C1 segment of cervical spinal cord (tissue), 14 donors: ENCODE data around the gene SLK.

ENCODE experiments used
- DNase-seq, 14 donors: peaks; one replicate each; lab custom pipeline; 2025; lab: John Stamatoyannopoulos, UW

The SLK gene

GRCh38 chr10:104049504-104050250 lies 82.7 kb downstream of the SLK start:
- no peak for DNase-seq

GRCh38 chr10:104052431-104052830 lies 85.5 kb downstream of the SLK start:
- DNase-seq: no peak

DNA sequence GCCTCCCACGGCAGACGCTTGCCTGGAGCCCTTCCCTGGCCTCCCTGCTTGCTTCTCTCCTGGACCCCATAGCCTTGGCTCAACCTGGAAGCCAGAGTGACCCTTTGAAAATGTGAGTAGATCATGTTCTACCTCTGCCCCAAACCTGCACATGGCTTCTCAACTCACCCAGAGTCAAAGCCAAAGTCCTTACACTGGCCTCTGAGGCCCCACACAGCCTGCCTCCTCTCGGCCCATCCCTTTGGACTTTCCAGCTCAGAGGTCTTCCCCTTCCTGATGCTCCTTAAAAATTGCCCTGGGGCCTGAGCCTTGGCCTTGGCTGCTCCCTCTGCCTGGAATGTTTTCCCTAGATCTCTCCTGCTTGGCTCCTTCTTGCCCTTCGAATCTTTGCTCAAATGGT lies 86.3 kb downstream of the SLK start:
- no peak for DNase-seq

GRCh38 chr10:104054430-104054829 lies 87.5 kb downstream of the SLK start:
- no peak for DNase-seq

GRCh38 chr10:104056619-104057273 lies 89.8 kb downstream of the SLK start:
- DNase-seq: no peak

DNA sequence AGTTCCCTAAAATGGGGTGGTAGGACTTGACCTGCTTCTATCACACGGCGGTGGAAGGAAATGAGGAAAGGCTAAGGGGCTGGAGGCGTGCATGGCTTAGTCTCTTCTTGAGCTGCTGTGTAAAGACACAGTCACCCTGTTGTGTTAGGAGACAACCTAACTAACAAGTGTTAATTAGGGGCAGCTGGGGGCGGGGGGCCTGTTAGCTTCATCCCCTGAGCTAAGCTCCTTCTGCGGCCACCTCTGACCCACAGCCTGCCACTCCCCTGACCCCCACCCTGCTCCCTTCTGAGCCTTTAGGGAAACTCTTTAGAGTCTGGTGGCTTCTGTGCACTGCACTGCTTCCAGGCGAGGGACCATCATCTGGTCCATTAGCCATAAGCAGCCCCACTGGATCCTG lies 90.8 kb downstream of the SLK start:
- DNase-seq: no peak

DNA sequence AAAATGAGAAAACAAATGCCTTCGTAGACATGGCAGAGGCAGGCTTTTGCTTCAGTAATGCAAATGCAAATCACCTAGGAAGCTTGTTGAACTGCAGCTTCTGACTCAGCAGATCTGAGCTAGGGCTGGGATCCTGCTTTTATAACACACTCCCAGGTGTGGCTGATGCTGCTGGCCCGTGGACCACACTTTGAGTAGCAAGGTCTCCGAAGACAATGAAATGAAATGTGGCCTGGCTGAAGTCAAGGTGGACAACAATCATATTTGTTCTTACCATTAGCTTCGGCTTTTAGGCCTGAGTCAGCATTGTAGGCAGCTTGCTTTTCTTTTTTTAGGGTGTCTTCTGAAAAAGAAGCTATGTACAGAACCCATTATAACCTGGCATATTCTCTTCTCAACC lies 92.4 kb downstream of the SLK start:
- no peak for DNase-seq

GRCh38 chr10:104061196-104061595 lies 94.3 kb downstream of the SLK start:
- no peak for DNase-seq

GRCh38 chr10:104065748-104066147 lies 98.8 kb downstream of the SLK start:
- DNase-seq: no peak

- DNase-seq: no peak
These were observed 100.0 kb downstream of the SLK start for GRCh38 chr10:104066945-104067344.

GRCh38 chr10:104067525-104067924 lies 100.6 kb downstream of the SLK start:
- no peak for DNase-seq

GRCh38 chr10:104069613-104070012 lies 102.7 kb downstream of the SLK start:
- no peak for DNase-seq

DNA sequence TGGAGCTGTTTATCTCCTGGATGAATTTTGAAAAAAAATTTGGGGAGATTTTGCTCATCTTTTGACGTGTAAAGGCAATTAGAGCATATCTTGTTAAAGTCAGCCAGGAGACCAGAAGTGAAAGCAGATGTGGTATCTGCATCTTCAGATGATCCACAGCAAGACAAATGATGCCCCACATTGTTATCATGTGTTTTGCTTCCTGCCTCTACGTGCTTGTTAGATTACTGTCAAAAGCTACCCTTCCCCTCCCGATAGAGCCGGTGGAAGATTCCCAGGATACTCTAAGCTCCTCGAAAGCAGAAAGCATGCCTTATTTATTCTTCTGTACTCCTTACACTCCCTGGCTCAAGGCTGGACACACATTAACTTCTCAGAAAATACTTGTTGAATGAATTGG lies 105.8 kb downstream of the SLK start:
- no peak for DNase-seq

DNA sequence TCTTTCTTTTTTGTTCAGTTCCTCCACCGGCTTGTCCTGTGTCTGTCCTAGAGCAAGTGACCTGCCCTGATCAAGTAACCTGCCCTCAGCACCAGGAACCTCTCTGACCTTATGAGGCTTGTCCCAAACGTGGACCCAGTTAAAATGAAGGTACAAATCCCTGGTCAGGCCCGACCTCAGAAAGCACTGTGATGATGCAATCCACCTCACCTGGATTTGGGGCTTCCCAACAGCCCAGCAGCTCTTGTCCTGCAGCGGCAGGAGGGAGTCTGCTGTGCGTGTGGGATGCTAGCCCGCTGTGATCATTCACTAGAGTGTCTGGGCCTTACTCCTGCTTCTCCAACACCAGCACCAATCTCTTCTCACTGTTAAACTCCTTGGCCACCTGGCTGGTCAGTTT lies 107.6 kb downstream of the SLK start:
- DNase-seq: no peak

GRCh38 chr10:104076743-104077160 lies 109.8 kb downstream of the SLK start:
- DNase-seq: peak in 10 of 14 donors; percentile 13 to 73 (median 44)

DNA sequence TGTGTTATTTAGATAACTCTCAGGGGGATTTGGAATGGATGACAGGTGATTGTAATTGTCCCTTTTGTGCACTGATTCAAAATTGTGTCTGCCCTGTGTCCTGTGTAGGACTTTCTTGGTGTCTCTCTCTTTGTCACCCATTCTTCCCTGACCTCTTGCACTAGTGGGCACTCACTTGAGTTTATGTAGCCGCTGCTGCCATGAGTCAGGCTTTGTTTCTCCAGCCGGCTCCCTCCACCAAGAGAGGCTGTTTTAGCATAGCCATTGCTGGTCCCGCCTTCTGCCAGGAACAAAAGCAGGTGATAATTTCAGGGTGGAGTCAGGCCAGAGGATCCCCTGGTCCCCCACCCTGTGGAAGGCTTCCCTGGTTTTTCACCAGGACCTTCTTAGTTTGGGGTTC lies 110.3 kb downstream of the SLK start:
- DNase-seq: peak in 2 of 14 donors; percentile 11 to 17

- DNase-seq: no peak
These were observed 110.8 kb downstream of the SLK start for GRCh38 chr10:104077663-104078151.
